GM12878 (cell line): ENCODE results near the gene NOL11. TPM values are rescaled to one million over a fixed set of nuclear protein-coding genes. Genes with fewer than 3 reads are reported as not detected.

Experiments used
- ATAC-seq: fragments of 200-7000 bp; cut with Tn5 transposase; 3 replicates; pipeline ENCODE4 v1.9.1; 2020; ENCODE audit warnings: mild to moderate bottlenecking, moderate library complexity
- BruUV-seq: library from RNA; stranded (reverse); fragments of 400-500 nt; replicated peaks from 2 replicates; lab custom pipeline; 2021; lab: Mats Ljungman, UMichigan
- CTCF ChIA-PET: fragments of 300-600 bp; sonication (Branson Sonifier 250); formaldehyde crosslinking; extraction: SDS; loops from one replicate; lab custom pipeline; 2021; ENCODE audit warnings: inconsistent platforms; lab: Yijun Ruan, JAX
- POLR2A ChIA-PET: fragments of 350-600 bp; formaldehyde crosslinking; extraction: SDS; loops from one replicate; lab custom pipeline; 2021; ENCODE audit warnings: inconsistent platforms; lab: Charles Lee
- RAD21 ChIA-PET: fragments of 300-600 bp; sonication (Branson Sonifier 250); formaldehyde crosslinking; loops from one replicate; lab custom pipeline; 2023; ENCODE audit warnings: antibody characterized with exemption; ENCODE audit not compliant: unreplicated experiment; lab: Charles Lee
- SMC1A ChIA-PET: fragments of 300-600 bp; sonication (Branson Sonifier 250); formaldehyde crosslinking; loops from one replicate; lab custom pipeline; 2023; ENCODE audit not compliant: unreplicated experiment, uncharacterized antibody; lab: Charles Lee
- DNase-seq: peaks from one replicate; pipeline ENCODE4 v3.0.0-alpha.2; 2011; ENCODE audit warnings: low read depth, low spot score
- FAIRE-seq: peaks from 3 replicates; lab custom pipeline; 2011; peaks lifted over from hg19 to GRCh38; lab: Jason Lieb, UNC
- H2AFZ ChIP-seq: 2 replicates; pipeline ENCODE4 v1.6.0; 2011; ENCODE audit warnings: low read depth, low read length, control low read depth; ENCODE audit not compliant: control insufficient read depth
- H3K27ac ChIP-seq: 2 replicates; pipeline ENCODE4 v1.5.1; 2011; ENCODE audit warnings: control low read depth; ENCODE audit not compliant: control insufficient read depth, insufficient read depth
- H3K27me3 ChIP-seq, 2 experiments: replicated peaks in 1 of 2; 2 replicates each; pipeline versions ENCODE4 v1.6.0 to v1.6.1; 2011; ENCODE audit warnings: low read length in 1 of 2; ENCODE audit not compliant: control insufficient read depth in 2 of 2, insufficient read depth in 2 of 2
- H3K36me3 ChIP-seq, 2 experiments: 2 replicates each; pipeline ENCODE4 v1.5.1; 2011; ENCODE audit warnings: low read length in 1 of 2; ENCODE audit not compliant: control insufficient read depth in 2 of 2, insufficient read depth in 2 of 2
- H3K4me1 ChIP-seq: 2 replicates; pipeline ENCODE4 v1.6.1; 2011; ENCODE audit warnings: mild to moderate bottlenecking, low read length, moderate library complexity, mixed read lengths; ENCODE audit not compliant: control insufficient read depth, insufficient read depth
- H3K4me2 ChIP-seq: 2 replicates; pipeline ENCODE4 v1.6.0; 2011; ENCODE audit warnings: control low read depth; ENCODE audit not compliant: control insufficient read depth, insufficient read depth
- H3K4me3 ChIP-seq: fragments of 200-600 bp; sonication (generic); 2 replicates; pipeline ENCODE4 v1.5.1; 2016
- H3K79me2 ChIP-seq: 2 replicates; pipeline ENCODE4 v1.6.0; 2011; ENCODE audit warnings: low read length; ENCODE audit not compliant: control insufficient read depth, insufficient read depth
- H3K9ac ChIP-seq: 2 replicates; pipeline ENCODE4 v1.8.0; 2011; ENCODE audit warnings: low read length, control low read depth, mixed read lengths; ENCODE audit not compliant: control insufficient read depth, insufficient read depth
- H3K9me3 ChIP-seq: replicated peaks from 3 replicates; pipeline ENCODE4 v1.5.1; 2011; ENCODE audit warnings: mild to moderate bottlenecking, low read length; ENCODE audit not compliant: control insufficient read depth, insufficient read depth
- H4K20me1 ChIP-seq: 2 replicates; pipeline ENCODE4 v1.6.0; 2011; ENCODE audit not compliant: control insufficient read depth, insufficient read depth
- IRF4 ChIP-seq: IDR thresholded peaks from 2 replicates; pipeline ENCODE4 v1.6.1; 2011; ENCODE audit warnings: low read depth, low read length
- JUNB ChIP-seq: IDR thresholded peaks from 2 replicates; pipeline ENCODE4 v1.6.1; 2016; ENCODE audit warnings: antibody characterized with exemption, mild to moderate bottlenecking
- KAT2A ChIP-seq: conservative IDR thresholded peaks from 2 replicates; pipeline ENCODE4 v1.6.1; 2011; ENCODE audit warnings: low read depth, low read length; ENCODE audit not compliant: control insufficient read depth
- MEF2B ChIP-seq: fragments of 450-650 bp; IDR thresholded peaks from 2 replicates; pipeline ENCODE4 v1.6.1; 2018; ENCODE audit warnings: mild to moderate bottlenecking, moderate library complexity; ENCODE audit not compliant: partially characterized antibody, poor library complexity, severe bottlenecking
- SIX5 ChIP-seq: IDR thresholded peaks from 2 replicates; pipeline ENCODE4 v1.6.1; 2011; ENCODE audit warnings: mild to moderate bottlenecking, low read depth, low read length, moderate library complexity; ENCODE audit not compliant: severe bottlenecking
- STAT3 ChIP-seq: IDR thresholded peaks from 2 replicates; pipeline ENCODE4 v1.6.1; 2011; ENCODE audit warnings: low read depth, low read length, improper control_type of control experiment
- TCF7 ChIP-seq: IDR thresholded peaks from 2 replicates; pipeline ENCODE4 v1.6.1; 2014; ENCODE audit warnings: antibody characterized with exemption, borderline replicate concordance
- ZSCAN29 ChIP-seq: fragments of 450-650 bp; IDR thresholded peaks from 2 replicates; pipeline ENCODE4 v1.6.1; 2017; ENCODE audit warnings: mild to moderate bottlenecking, moderate library complexity
- whole genome bisulfite sequencing: methylation state at CpG from one replicate; pipeline ENCODE4 v1.1.6; 2016; ENCODE audit warnings: low lambda C conversion rate; ENCODE audit not compliant: insufficient replicate concordance, insufficient coverage; ENCODE audit errors: missing lambda C conversion rate; 5-methylcytosine and 5-hydroxymethylcytosine counted together
- in situ Hi-C: fragments of 300-500 bp; cut with MboI; formaldehyde crosslinking; loops from 9 replicates; pipeline ENCODE4 v1.14.3; 2018; ENCODE audit warnings: mixed read lengths
- intact Hi-C: fragments of 100-400 bp; cut with micrococcal nuclease; formaldehyde crosslinking; loops from one replicate; pipeline ENCODE4 v1.14.2; 2022; ENCODE audit not compliant: unreplicated experiment
- polyA plus RNA-seq, 11 experiments: library from polyadenylated mRNA; depleted of rRNA in 4 of 11; unstranded in 6 of 11; stranded (reverse) in 5 of 11; fragments of >200 nt; fragmentation: Nextera tagmentation in 4 of 11; fragmentation: Illumina TruSeq in 1 of 11; extraction: Ambion mirVana in 4 of 11; extraction: Trizol in 1 of 11; gene quantifications; 1 replicate in 1 of 11; 2 replicates in 10 of 11; pipeline versions ENCODE4 v1.2.1 to v1.2.3, GENCODE V29; 2011 to 2016; ENCODE audit warnings: inconsistent platforms in 2 of 11, missing spikeins in 2 of 11, low read depth in 1 of 11
- total RNA-seq, 4 experiments: library from RNA; depleted of rRNA in 3 of 4; stranded (reverse); fragments of >200 nt in 3 of 4; fragmentation: Illumina TruSeq in 1 of 4; extraction: Trizol in 1 of 4; gene quantifications; 2 replicates each; pipeline versions ENCODE4 v1.2.1 to v1.2.3, GENCODE V29; 2013 to 2021
- TF ChIP-seq, protein P1 (sequence below): fragments of 450-650 bp; IDR thresholded peaks from 2 replicates; pipeline ENCODE4 v1.6.1; 2017; ENCODE audit warnings: low read depth, mild to moderate bottlenecking, moderate library complexity
- TF ChIP-seq, protein P2 (sequence below): fragments of 450-650 bp; IDR thresholded peaks from 2 replicates; pipeline ENCODE4 v1.6.1; 2014; ENCODE audit warnings: mild to moderate bottlenecking
- TF ChIP-seq, protein P3 (sequence below): IDR thresholded peaks from 2 replicates; pipeline ENCODE4 v1.6.1; 2011; ENCODE audit warnings: mild to moderate bottlenecking, low read depth, low read length, moderate library complexity; ENCODE audit not compliant: insufficient replicate concordance
- TF ChIP-seq, protein P4 (sequence below): fragments of 450-650 bp; IDR thresholded peaks from 2 replicates; pipeline ENCODE4 v1.6.1; 2017; ENCODE audit warnings: mild to moderate bottlenecking
- TF ChIP-seq, protein P5 (sequence below): IDR thresholded peaks from 2 replicates; pipeline ENCODE4 v1.6.1; 2011; ENCODE audit warnings: low read depth, mild to moderate bottlenecking, low read length, moderate library complexity, borderline replicate concordance; ENCODE audit errors: extremely low read depth

Gene NOL11
- total and polyA plus RNA-seq, 10 of the 15 experiments (the other 5 are each of a cell fraction or from before 2014, with no cell fraction given): 54.8 to 130 (median 94.6) TPM

DNA sequence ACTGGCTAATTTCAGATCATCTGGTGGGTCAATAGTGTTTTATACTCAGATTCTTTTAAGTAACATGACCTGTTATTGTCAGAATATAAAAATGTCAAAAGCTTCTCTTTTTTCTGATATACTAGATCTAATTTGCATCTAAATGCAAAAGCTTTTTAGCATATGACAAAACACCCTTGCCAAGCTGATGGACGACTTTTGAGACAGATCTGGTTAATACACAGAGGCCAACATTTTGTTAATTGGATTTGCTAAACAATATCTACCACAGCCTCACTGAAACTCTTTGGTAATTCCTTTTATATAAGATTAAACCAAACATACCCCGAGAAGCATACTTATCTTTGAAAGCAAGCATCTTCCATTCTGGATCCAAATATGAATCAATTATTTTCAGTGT lies 10.3 kb upstream of the NOL11 start (continued):
- TF ChIP-seq, protein P1, sequence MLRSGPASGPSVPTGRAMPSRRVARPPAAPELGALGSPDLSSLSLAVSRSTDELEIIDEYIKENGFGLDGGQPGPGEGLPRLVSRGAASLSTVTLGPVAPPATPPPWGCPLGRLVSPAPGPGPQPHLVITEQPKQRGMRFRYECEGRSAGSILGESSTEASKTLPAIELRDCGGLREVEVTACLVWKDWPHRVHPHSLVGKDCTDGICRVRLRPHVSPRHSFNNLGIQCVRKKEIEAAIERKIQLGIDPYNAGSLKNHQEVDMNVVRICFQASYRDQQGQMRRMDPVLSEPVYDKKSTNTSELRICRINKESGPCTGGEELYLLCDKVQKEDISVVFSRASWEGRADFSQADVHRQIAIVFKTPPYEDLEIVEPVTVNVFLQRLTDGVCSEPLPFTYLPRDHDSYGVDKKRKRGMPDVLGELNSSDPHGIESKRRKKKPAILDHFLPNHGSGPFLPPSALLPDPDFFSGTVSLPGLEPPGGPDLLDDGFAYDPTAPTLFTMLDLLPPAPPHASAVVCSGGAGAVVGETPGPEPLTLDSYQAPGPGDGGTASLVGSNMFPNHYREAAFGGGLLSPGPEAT: no peak
- no peak for TF ChIP-seq SIX5
- TF ChIP-seq TCF7: no peak

DNA sequence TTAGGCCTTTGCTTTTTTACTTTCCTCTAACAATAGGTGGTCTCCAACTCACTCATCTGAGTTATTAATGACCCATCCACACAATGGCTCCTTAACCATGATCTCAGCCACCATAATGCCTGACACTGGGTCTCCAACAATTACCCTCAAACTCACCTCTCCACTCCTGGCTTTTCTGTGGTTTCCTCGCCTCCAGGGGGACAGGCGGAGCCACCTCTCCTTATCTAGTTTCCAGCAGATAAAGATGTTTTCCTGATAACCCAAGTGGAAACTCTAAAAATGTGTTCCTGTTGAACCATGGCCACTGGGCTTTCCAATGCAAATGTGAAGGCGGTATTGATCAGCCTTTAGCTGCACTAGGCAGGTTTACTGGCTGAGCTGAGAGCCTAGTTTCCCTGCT lies 9.4 kb upstream of the NOL11 start:
- Histone ChIP-seq H3K27me3 (no peaks in the 10 kb centered on the region), H3K4me3 (no peak overlapping the region), H3K27ac (no peak overlapping the region), H3K9ac (no peak overlapping the region), H3K4me1 (no peaks in the 10 kb centered on the region), H2AFZ (no peak overlapping the region), H4K20me1 (no peaks in the 10 kb centered on the region), H3K79me2 (no peaks in the 10 kb centered on the region), H3K4me2 (no peak overlapping the region), H3K9me3 (no peaks in the 10 kb centered on the region), H3K36me3 (no peaks in the 10 kb centered on the region)
- DNase-seq (no peak), FAIRE-seq (no peak), ATAC-seq (no peak)
- intact Hi-C loops (no loop called here), in situ Hi-C loops (no loop called here)
- RAD21 ChIA-PET: interaction anchor here (2.2 kb wide), 1 partner anchor 148 kb away, joined by 4 read pairs; no protein-coding TSS in a partner anchor
- WGBS: 88% methylated on average over 3 of the region's 3 CpGs
- no peak for TF ChIP-seq KAT2A
- TF ChIP-seq, protein P2, sequence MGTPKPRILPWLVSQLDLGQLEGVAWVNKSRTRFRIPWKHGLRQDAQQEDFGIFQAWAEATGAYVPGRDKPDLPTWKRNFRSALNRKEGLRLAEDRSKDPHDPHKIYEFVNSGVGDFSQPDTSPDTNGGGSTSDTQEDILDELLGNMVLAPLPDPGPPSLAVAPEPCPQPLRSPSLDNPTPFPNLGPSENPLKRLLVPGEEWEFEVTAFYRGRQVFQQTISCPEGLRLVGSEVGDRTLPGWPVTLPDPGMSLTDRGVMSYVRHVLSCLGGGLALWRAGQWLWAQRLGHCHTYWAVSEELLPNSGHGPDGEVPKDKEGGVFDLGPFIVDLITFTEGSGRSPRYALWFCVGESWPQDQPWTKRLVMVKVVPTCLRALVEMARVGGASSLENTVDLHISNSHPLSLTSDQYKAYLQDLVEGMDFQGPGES: no peak
- TF ChIP-seq, protein P3, sequence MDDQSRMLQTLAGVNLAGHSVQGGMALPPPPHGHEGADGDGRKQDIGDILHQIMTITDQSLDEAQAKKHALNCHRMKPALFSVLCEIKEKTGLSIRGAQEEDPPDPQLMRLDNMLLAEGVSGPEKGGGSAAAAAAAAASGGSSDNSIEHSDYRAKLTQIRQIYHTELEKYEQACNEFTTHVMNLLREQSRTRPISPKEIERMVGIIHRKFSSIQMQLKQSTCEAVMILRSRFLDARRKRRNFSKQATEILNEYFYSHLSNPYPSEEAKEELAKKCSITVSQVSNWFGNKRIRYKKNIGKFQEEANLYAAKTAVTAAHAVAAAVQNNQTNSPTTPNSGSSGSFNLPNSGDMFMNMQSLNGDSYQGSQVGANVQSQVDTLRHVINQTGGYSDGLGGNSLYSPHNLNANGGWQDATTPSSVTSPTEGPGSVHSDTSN: no peak
- no peak for TF ChIP-seq IRF4
- no peak for TF ChIP-seq MEF2B
- TF ChIP-seq JUNB: no peak
- TF ChIP-seq, protein P4, sequence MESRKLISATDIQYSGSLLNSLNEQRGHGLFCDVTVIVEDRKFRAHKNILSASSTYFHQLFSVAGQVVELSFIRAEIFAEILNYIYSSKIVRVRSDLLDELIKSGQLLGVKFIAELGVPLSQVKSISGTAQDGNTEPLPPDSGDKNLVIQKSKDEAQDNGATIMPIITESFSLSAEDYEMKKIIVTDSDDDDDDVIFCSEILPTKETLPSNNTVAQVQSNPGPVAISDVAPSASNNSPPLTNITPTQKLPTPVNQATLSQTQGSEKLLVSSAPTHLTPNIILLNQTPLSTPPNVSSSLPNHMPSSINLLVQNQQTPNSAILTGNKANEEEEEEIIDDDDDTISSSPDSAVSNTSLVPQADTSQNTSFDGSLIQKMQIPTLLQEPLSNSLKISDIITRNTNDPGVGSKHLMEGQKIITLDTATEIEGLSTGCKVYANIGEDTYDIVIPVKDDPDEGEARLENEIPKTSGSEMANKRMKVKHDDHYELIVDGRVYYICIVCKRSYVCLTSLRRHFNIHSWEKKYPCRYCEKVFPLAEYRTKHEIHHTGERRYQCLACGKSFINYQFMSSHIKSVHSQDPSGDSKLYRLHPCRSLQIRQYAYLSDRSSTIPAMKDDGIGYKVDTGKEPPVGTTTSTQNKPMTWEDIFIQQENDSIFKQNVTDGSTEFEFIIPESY: no peak
- TF ChIP-seq, protein P5, sequence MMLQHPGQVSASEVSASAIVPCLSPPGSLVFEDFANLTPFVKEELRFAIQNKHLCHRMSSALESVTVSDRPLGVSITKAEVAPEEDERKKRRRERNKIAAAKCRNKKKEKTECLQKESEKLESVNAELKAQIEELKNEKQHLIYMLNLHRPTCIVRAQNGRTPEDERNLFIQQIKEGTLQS: no peak
- TF ChIP-seq STAT3: no peak
- TF ChIP-seq ZSCAN29: no peak
- POLR2A ChIA-PET: no interaction called here
- no TSS peak for BruUV-seq
- SMC1A ChIA-PET: interaction anchor here (0.8 to 1.2 kb wide), 3 partner anchors 18 to 197 kb away, joined by 3 read pairs; no protein-coding TSS in a partner anchor
- CTCF ChIA-PET: interaction anchor here (0.6 to 1.8 kb wide), 5 partner anchors 10 to 347 kb away, joined by 3 to 5 read pairs (median 3); no protein-coding TSS in a partner anchor
